PC-3 (cell line): Measurements from ENCODE around the gene AGBL1. TPM values are rescaled to one million over a fixed set of nuclear protein-coding genes. Genes with fewer than 3 reads are reported as not detected.

Source experiments
- ATAC-seq: fragments of 200-7000 bp; cut with Tn5 transposase; 2 replicates; pipeline ENCODE4 v1.9.1; 2020; ENCODE audit warnings: mild to moderate bottlenecking, moderate library complexity
- BruUV-seq: library from RNA; stranded (reverse); fragments of 400-500 nt; replicated peaks from 2 replicates; lab custom pipeline; 2021; lab: Mats Ljungman, UMichigan
- CTCF ChIA-PET: fragments of 300-600 bp; sonication (Branson Sonifier 250); formaldehyde crosslinking; loops from one replicate; lab custom pipeline; 2022; ENCODE audit warnings: antibody characterized with exemption; lab: Charles Lee
- POLR2A ChIA-PET: fragments of 300-600 bp; sonication (Branson Sonifier 250); formaldehyde crosslinking; loops from one replicate; lab custom pipeline; 2022; ENCODE audit warnings: antibody characterized with exemption; ENCODE audit not compliant: unreplicated experiment; lab: Charles Lee
- DNase-seq: peaks from one replicate; pipeline ENCODE4 v3.0.0-alpha.2; 2015
- H2AFZ ChIP-seq: fragments of 300-600 bp; sonication (generic); 2 replicates; pipeline ENCODE4 v1.6.0; 2016; ENCODE audit warnings: antibody characterized with exemption, low read length
- H3F3A ChIP-seq: fragments of 300-600 bp; sonication (generic); one replicate; pipeline ENCODE4 v1.6.0; 2017; ENCODE audit warnings: antibody characterized with exemption, low read length, control low read depth, mild to moderate bottlenecking; ENCODE audit not compliant: unreplicated experiment
- H3K27ac ChIP-seq: fragments of 300-600 bp; sonication (generic); 2 replicates; pipeline ENCODE4 v1.5.1; 2016; ENCODE audit warnings: mild to moderate bottlenecking, low read length
- H3K27me3 ChIP-seq: fragments of 300-600 bp; sonication (generic); 2 replicates; pipeline ENCODE4 v1.6.1; 2016; ENCODE audit warnings: low read length, mixed read lengths
- H3K36me3 ChIP-seq: fragments of 300-600 bp; sonication (generic); 2 replicates; pipeline ENCODE4 v1.6.1; 2016; ENCODE audit warnings: low read depth, mixed run types, low read length, mixed read lengths
- H3K4me1 ChIP-seq: fragments of 300-600 bp; sonication (generic); 2 replicates; pipeline ENCODE4 v1.5.1; 2016; ENCODE audit warnings: low read length; ENCODE audit not compliant: insufficient read depth
- H3K4me2 ChIP-seq: fragments of 300-600 bp; sonication (generic); 2 replicates; pipeline ENCODE4 v1.6.0; 2016; ENCODE audit warnings: low read length
- H3K4me3 ChIP-seq: fragments of 300-600 bp; sonication (generic); 2 replicates; pipeline ENCODE4 v1.5.1; 2016; ENCODE audit warnings: mild to moderate bottlenecking, low read length, mixed read lengths
- H3K79me2 ChIP-seq: fragments of 300-600 bp; sonication (generic); 2 replicates; pipeline ENCODE4 v1.6.1; 2017; ENCODE audit warnings: low read length, mixed read lengths
- H3K9ac ChIP-seq: fragments of 300-600 bp; sonication (generic); 2 replicates; pipeline ENCODE4 v1.6.0; 2016; ENCODE audit warnings: mild to moderate bottlenecking, low read length
- H3K9me2 ChIP-seq: fragments of 300-600 bp; sonication (generic); replicated peaks from 2 replicates; pipeline ENCODE4 v1.6.1; 2016; ENCODE audit warnings: mixed run types, low read length, mixed read lengths
- H3K9me3 ChIP-seq: fragments of 300-600 bp; sonication (generic); 2 replicates; pipeline ENCODE4 v1.6.1; 2016; ENCODE audit warnings: low read length, mixed read lengths
- H4K20me1 ChIP-seq: fragments of 300-600 bp; sonication (generic); 2 replicates; pipeline ENCODE4 v1.6.1; 2016; ENCODE audit warnings: low read length, mixed read lengths
- EZH2 ChIP-seq: fragments of 300-600 bp; sonication (generic); IDR thresholded peaks from one replicate; pipeline ENCODE4 v1.6.1; 2017; ENCODE audit warnings: antibody characterized with exemption, mild to moderate bottlenecking, low read length; ENCODE audit not compliant: unreplicated experiment
- EZH2phosphoT487 ChIP-seq: fragments of 300-600 bp; sonication (generic); IDR thresholded peaks from 2 replicates; pipeline ENCODE4 v1.6.1; 2018; ENCODE audit warnings: mild to moderate bottlenecking, antibody characterized with exemption, low read length, borderline replicate concordance
- intact Hi-C: fragments of 100-400 bp; cut with micrococcal nuclease; formaldehyde crosslinking; loops from 2 replicates; pipeline ENCODE4 v1.9.0; 2023
- total RNA-seq: library from RNA; depleted of rRNA; stranded (reverse); fragments of >200 nt; gene quantifications from 2 replicates; pipeline ENCODE4 v1.2.3, GENCODE V29; 2014
- TF ChIP-seq, protein P1 (sequence below): fragments of 300-600 bp; sonication (generic); conservative IDR thresholded peaks from 2 replicates; pipeline ENCODE4 v1.5.1; 2017; ENCODE audit warnings: antibody characterized with exemption, low read depth, mild to moderate bottlenecking, low read length

AGBL1 gene
- total RNA-seq, 1 experiment from 2014 or later = not detected

DNA sequence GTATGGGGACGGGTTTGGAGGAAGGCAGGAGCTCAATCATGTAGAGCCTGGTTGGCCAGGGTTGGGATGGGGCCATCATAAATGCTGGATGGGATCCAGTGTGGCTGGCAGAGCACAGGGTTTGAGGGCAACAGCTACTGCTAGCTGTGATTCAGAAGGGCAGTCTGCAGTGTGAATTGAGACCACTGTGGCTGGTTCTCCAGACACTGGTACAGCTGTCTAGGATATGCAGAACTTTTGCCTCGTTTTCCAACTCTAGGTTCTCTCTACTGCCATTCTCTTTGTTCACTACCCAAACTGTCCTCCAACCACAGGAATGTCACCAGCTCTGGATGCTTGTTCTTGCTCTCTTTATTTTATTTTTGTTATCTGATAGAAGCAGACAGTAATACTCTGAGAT, 543.6 kb downstream of the AGBL1 start:
- CTCF ChIA-PET = no interaction called here
- no TSS peak for BruUV-seq
- H3K9me3 ChIP-seq = no peaks in the 10 kb centered on the region
- no peaks in the 10 kb centered on the region for H3K79me2 ChIP-seq
- ATAC-seq = no peak
- H2AFZ ChIP-seq = no peak overlapping the region
- DNase-seq = no peak
- H3K27me3 ChIP-seq = no peaks in the 10 kb centered on the region
- intact Hi-C loops = no loop called here
- no peak overlapping the region for H3K4me3 ChIP-seq
- no peak overlapping the region for H3K27ac ChIP-seq
- H3K4me1 ChIP-seq = peaks cover 11% of the 10 kb centered on the region
- no peak overlapping the region for H3K4me2 ChIP-seq
- no peaks in the 10 kb centered on the region for H3K36me3 ChIP-seq
- POLR2A ChIA-PET = no interaction called here
- no peaks in the 10 kb centered on the region for H3K9me2 ChIP-seq
- TF ChIP-seq EZH2 (no peak), EZH2phosphoT487 (no peak)
- TF ChIP-seq, protein P1, sequence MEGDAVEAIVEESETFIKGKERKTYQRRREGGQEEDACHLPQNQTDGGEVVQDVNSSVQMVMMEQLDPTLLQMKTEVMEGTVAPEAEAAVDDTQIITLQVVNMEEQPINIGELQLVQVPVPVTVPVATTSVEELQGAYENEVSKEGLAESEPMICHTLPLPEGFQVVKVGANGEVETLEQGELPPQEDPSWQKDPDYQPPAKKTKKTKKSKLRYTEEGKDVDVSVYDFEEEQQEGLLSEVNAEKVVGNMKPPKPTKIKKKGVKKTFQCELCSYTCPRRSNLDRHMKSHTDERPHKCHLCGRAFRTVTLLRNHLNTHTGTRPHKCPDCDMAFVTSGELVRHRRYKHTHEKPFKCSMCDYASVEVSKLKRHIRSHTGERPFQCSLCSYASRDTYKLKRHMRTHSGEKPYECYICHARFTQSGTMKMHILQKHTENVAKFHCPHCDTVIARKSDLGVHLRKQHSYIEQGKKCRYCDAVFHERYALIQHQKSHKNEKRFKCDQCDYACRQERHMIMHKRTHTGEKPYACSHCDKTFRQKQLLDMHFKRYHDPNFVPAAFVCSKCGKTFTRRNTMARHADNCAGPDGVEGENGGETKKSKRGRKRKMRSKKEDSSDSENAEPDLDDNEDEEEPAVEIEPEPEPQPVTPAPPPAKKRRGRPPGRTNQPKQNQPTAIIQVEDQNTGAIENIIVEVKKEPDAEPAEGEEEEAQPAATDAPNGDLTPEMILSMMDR = no peak
- H3K9ac ChIP-seq = no peak overlapping the region
- H4K20me1 ChIP-seq = no peaks in the 10 kb centered on the region
- H3F3A ChIP-seq = no peaks in the 10 kb centered on the region

DNA sequence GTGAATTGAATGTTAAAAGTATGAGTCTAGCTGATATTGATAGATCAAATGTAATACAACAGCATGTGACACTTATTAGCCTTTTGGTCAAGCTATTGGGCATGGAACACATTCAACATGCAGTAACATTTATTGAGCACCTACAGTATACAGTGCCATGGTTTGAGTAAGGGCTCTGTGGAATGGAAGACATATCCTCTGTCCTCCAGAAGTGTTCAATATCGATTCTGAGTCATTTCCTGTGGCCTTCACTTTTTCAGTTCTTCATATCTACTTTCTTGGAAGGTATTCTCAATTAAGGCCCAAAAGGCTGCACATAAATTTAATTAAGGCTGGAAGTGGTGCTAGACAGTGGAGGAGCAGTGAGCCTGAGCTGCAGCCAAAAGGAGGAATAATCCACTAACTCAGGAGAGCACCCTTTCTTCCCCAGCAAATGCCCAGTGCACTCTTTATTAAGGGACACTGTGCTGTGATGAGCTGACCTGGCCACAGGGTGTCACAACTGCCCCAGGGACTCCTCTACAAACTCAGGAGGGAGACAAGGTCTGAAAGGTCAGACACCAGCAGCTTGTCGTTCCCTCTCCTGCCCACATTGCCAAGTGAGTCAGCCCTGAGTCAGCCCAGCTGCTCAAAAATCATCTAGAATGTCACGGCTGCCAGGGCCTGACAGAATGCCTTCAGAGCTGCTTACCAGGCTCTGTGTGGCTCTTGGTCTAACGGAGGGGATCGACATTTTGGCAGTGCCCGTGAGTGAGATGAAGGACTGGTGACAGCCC, 544.8 kb downstream of the AGBL1 start:
- Histone ChIP-seq H3K4me3 (no peak overlapping the region), H3K9me3 (no peaks in the 10 kb centered on the region), H3K79me2 (no peaks in the 10 kb centered on the region), H2AFZ (no peak overlapping the region), H3K9ac (no peak overlapping the region), H3K4me1 (peaks cover 18% of the 10 kb centered on the region), H3K9me2 (no peaks in the 10 kb centered on the region), H3K36me3 (no peaks in the 10 kb centered on the region), H3K27ac (no peak overlapping the region), H3F3A (peaks cover 5% of the 10 kb centered on the region), H3K4me2 (peak overlapping the region; percentile 49), H3K27me3 (no peaks in the 10 kb centered on the region), H4K20me1 (no peaks in the 10 kb centered on the region)
- CTCF ChIA-PET = no interaction called here
- DNase-seq = peak; percentile 94
- peak; percentile 84 for ATAC-seq
- intact Hi-C loops = loop anchor here (2.0 kb wide), 1 partner anchor 118 kb away; no protein-coding TSS in a partner anchor
- TF ChIP-seq EZH2 (no peak), EZH2phosphoT487 (no peak)
- TF ChIP-seq, protein P1 = peak; percentile 77
- POLR2A ChIA-PET = no interaction called here
- BruUV-seq = no TSS peak
